ENCODE measurements around the gene ITFG2. TPM values are rescaled to one million over a fixed set of nuclear protein-coding genes. Genes with fewer than 3 reads are reported as not detected.

ITFG2 gene
- total RNA-seq, 1 experiment from 2014 or later: 23.9 TPM

- TF ChIP-seq, protein P1, sequence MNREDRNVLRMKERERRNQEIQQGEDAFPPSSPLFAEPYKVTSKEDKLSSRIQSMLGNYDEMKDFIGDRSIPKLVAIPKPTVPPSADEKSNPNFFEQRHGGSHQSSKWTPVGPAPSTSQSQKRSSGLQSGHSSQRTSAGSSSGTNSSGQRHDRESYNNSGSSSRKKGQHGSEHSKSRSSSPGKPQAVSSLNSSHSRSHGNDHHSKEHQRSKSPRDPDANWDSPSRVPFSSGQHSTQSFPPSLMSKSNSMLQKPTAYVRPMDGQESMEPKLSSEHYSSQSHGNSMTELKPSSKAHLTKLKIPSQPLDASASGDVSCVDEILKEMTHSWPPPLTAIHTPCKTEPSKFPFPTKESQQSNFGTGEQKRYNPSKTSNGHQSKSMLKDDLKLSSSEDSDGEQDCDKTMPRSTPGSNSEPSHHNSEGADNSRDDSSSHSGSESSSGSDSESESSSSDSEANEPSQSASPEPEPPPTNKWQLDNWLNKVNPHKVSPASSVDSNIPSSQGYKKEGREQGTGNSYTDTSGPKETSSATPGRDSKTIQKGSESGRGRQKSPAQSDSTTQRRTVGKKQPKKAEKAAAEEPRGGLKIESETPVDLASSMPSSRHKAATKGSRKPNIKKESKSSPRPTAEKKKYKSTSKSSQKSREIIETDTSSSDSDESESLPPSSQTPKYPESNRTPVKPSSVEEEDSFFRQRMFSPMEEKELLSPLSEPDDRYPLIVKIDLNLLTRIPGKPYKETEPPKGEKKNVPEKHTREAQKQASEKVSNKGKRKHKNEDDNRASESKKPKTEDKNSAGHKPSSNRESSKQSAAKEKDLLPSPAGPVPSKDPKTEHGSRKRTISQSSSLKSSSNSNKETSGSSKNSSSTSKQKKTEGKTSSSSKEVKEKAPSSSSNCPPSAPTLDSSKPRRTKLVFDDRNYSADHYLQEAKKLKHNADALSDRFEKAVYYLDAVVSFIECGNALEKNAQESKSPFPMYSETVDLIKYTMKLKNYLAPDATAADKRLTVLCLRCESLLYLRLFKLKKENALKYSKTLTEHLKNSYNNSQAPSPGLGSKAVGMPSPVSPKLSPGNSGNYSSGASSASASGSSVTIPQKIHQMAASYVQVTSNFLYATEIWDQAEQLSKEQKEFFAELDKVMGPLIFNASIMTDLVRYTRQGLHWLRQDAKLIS (CRISPR knock-in tag; IDR thresholded peaks at IDR 0.05; ENCODE audit: borderline replicate concordance): no peak
Measured at GRCh38 chr12:2842948-2843347, 30.5 kb downstream of the ITFG2 start (continued).

DNA sequence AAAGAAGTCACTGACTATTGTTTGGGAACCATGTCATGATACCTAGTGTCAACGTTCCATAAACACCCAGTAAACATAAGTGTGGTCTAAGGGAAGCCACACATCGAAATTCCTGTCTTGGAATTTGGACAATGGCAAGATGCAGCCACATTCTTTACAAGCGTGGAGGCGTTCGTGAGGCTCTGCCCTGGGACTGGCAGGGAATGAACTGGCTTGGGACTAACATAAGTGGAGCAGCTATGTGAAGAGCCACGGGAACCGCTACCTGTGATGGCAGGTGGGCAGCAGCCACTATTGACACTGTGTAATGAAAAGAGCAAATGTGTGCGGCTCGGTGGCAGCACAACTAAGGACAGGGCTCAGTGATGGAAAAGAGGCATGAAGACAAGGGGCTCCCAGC lies 32.3 kb downstream of the ITFG2 start:
- Mint-ChIP-seq H3K36me3 (peaks cover 2% of the 10 kb centered on the region), H3K27me3 (ENCODE audit: low read depth) (no peaks in the 10 kb centered on the region), H3K4me3 (no peak overlapping the region), H3K27ac (peak overlapping the region; percentile 70; the same call in 1 of the 2 replicates), H3K9me3 (no peaks in the 10 kb centered on the region), H3K4me1 (peaks cover 15% of the 10 kb centered on the region)
- DNase-seq (ENCODE audit: low spot score): no peak
- no peak for ATAC-seq
- TF ChIP-seq TEAD4 (CRISPR knock-in tag; IDR thresholded peaks at IDR 0.05) (no peak), TP53 (CRISPR knock-in tag; IDR thresholded peaks at IDR 0.05) (no peak), GRHL2 (CRISPR knock-in tag; IDR thresholded peaks at IDR 0.05; ENCODE audit: insufficient replicate concordance, severe bottlenecking) (no peak), NR1H2 (CRISPR knock-in tag; IDR thresholded peaks at IDR 0.05) (no peak), ZNF138 (CRISPR knock-in tag; conservative IDR thresholded peaks at IDR 0.05) (no peak), NFE2L1 (CRISPR knock-in tag; IDR thresholded peaks at IDR 0.05) (no peak), ZNF532 (CRISPR knock-in tag; IDR thresholded peaks at IDR 0.05; ENCODE audit: borderline replicate concordance) (no peak), ZSCAN18 (CRISPR knock-in tag; IDR thresholded peaks at IDR 0.05) (no peak), NFYB (CRISPR knock-in tag; conservative IDR thresholded peaks at IDR 0.05; ENCODE audit: low read depth) (no peak), TCF7 (CRISPR knock-in tag; IDR thresholded peaks at IDR 0.05; ENCODE audit: low read depth) (no peak), E2F5 (CRISPR knock-in tag; IDR thresholded peaks at IDR 0.05) (no peak), RORB (CRISPR knock-in tag; IDR thresholded peaks at IDR 0.05) (no peak), ZBTB21 (CRISPR knock-in tag; IDR thresholded peaks at IDR 0.05; ENCODE audit: borderline replicate concordance) (no peak), GABPB1 (CRISPR knock-in tag; IDR thresholded peaks at IDR 0.05) (no peak), ZNF219 (CRISPR knock-in tag; IDR thresholded peaks at IDR 0.05; ENCODE audit: borderline replicate concordance) (no peak), OVOL2 (CRISPR knock-in tag; IDR thresholded peaks at IDR 0.05; ENCODE audit: borderline replicate concordance) (no peak)
- TF ChIP-seq, protein P2, sequence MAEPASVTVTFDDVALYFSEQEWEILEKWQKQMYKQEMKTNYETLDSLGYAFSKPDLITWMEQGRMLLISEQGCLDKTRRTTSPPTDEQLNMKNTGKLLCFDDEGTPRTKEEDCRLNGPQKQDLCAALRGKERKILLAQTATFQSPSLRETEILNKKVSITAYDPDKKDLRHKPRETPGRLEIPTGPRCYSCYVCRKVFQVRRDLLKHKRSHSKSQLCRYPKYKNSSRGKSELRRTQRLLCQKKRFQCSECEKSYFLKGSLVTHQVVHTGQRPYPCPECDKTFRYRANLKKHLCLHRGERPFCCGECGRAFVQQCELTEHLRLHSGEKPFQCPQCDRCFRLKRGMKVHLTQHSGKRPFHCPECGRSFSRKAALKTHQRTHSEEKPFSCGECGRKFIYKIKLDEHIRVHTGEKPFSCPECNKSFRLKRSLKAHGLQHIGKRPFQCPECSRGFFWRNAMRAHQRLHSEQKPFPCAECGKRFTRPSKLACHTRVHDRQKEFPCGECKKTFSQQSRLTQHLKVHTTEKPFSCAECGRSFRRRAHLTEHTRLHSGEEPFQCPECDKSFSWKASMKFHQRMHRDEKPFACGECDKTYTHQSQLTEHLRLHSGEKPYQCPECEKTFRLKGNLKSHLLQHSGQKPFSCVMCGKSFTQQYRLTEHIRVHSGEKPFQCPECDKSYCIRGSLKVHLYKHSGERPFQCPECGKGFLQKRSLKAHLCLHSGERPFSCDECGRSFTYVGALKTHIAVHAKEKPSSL (CRISPR knock-in tag; conservative IDR thresholded peaks at IDR 0.05): no peak
- POLR2A ChIA-PET: interaction anchor here (1.6 kb wide), 1 partner anchor 23 kb away, joined by 4 read pairs; no protein-coding TSS in a partner anchor
- CTCF ChIA-PET: interaction anchor here (0.8 to 3.9 kb wide), 28 partner anchors 8 to 364 kb away, joined by 3 to 50 read pairs (median 10); partner anchors contain the start of genes FOXM1, ITFG2, NRIP2 and RHNO1

All from WTC11 (cell line).